ENCODE data around the gene PCDH9. TPM values are rescaled to one million over a fixed set of nuclear protein-coding genes. Genes with fewer than 3 reads are reported as not detected.

The PCDH9 gene
- total RNA-seq, 4 donors from 2014 or later = 0.64 to 1.1 (median 0.82) TPM

DNA sequence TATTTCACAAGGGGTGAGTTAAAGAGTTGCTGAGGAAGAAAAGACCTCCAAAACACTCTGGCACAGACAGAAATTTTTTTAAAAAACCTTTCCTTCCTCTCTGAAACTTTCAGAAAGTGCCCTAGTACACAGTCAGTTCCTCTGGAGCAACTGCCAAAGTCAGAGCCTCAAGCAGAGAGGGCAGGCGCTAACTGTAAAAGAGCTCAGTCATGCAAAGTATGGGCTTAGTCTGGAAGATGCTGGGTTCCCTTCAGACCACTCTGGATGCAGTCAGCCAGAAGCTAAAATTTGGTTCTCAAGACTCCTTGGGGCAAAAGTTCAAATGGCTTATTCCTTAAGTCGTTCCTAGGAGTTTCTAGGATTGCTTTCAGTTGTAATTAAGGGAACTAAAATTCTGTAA, 671.6 kb downstream of the PCDH9 start:
- H3K4me1 ChIP-seq = no peaks in the 10 kb centered on the region
- no peaks in the 10 kb centered on the region for H3K36me3 ChIP-seq
- no peak overlapping the region for H3K27ac ChIP-seq
- WGBS = 75% methylated on average over 2 of the region's 2 CpGs
- H3K9me3 ChIP-seq = no peaks in the 10 kb centered on the region
- no peaks in the 10 kb centered on the region for H3K27me3 ChIP-seq
- no peak for DNase-seq (ENCODE audit: low spot score in 2 of 2)
- H3K4me3 ChIP-seq = no peak overlapping the region
- TF ChIP-seq EP300 (IDR thresholded peaks at IDR 0.05) (no peak), POLR2A (IDR thresholded peaks at IDR 0.05) (no peak), POLR2AphosphoS5 (IDR thresholded peaks at IDR 0.05) (no peak)
- TF ChIP-seq, protein P1, sequence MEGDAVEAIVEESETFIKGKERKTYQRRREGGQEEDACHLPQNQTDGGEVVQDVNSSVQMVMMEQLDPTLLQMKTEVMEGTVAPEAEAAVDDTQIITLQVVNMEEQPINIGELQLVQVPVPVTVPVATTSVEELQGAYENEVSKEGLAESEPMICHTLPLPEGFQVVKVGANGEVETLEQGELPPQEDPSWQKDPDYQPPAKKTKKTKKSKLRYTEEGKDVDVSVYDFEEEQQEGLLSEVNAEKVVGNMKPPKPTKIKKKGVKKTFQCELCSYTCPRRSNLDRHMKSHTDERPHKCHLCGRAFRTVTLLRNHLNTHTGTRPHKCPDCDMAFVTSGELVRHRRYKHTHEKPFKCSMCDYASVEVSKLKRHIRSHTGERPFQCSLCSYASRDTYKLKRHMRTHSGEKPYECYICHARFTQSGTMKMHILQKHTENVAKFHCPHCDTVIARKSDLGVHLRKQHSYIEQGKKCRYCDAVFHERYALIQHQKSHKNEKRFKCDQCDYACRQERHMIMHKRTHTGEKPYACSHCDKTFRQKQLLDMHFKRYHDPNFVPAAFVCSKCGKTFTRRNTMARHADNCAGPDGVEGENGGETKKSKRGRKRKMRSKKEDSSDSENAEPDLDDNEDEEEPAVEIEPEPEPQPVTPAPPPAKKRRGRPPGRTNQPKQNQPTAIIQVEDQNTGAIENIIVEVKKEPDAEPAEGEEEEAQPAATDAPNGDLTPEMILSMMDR (IDR thresholded peaks at IDR 0.05) = no peak

- no peaks in the 10 kb centered on the region for H3K27me3 ChIP-seq
- no peaks in the 10 kb centered on the region for H3K36me3 ChIP-seq
- H3K4me1 ChIP-seq = no peaks in the 10 kb centered on the region
- 66% methylated on average over 3 of the region's 3 CpGs for WGBS
- H3K27ac ChIP-seq = no peak overlapping the region
- H3K4me3 ChIP-seq = no peak overlapping the region
- DNase-seq (ENCODE audit: low spot score in 2 of 2) = no peak
- no peaks in the 10 kb centered on the region for H3K9me3 ChIP-seq
- TF ChIP-seq, protein P1 (IDR thresholded peaks at IDR 0.05) = no peak
- TF ChIP-seq POLR2AphosphoS5 (IDR thresholded peaks at IDR 0.05) = no peak
- no peak for TF ChIP-seq POLR2A (IDR thresholded peaks at IDR 0.05)
- no peak for TF ChIP-seq EP300 (IDR thresholded peaks at IDR 0.05)
Observed at GRCh38 chr13:66557357-66557756, 672.8 kb downstream of the PCDH9 start.

GRCh38 chr13:66556306-66556705, 673.8 kb downstream of the PCDH9 start:
- DNase-seq (ENCODE audit: low spot score in 2 of 2) = no peak
- Histone ChIP-seq H3K36me3 (no peaks in the 10 kb centered on the region), H3K27me3 (no peaks in the 10 kb centered on the region), H3K4me3 (no peak overlapping the region), H3K9me3 (no peaks in the 10 kb centered on the region), H3K27ac (no peak overlapping the region), H3K4me1 (no peaks in the 10 kb centered on the region)
- TF ChIP-seq POLR2AphosphoS5 (IDR thresholded peaks at IDR 0.05) (no peak), POLR2A (IDR thresholded peaks at IDR 0.05) (no peak), EP300 (IDR thresholded peaks at IDR 0.05) (no peak)
- TF ChIP-seq, protein P1 (IDR thresholded peaks at IDR 0.05) = no peak

GRCh38 chr13:66553391-66553790, 676.7 kb downstream of the PCDH9 start:
- Histone ChIP-seq H3K4me1 (no peaks in the 10 kb centered on the region), H3K27ac (no peak overlapping the region), H3K36me3 (no peaks in the 10 kb centered on the region), H3K27me3 (no peaks in the 10 kb centered on the region), H3K9me3 (no peaks in the 10 kb centered on the region), H3K4me3 (no peak overlapping the region)
- WGBS = 87% methylated on average over 2 of the region's 2 CpGs
- TF ChIP-seq, protein P1 (IDR thresholded peaks at IDR 0.05) = no peak
- TF ChIP-seq POLR2AphosphoS5 (IDR thresholded peaks at IDR 0.05) (no peak), EP300 (IDR thresholded peaks at IDR 0.05) (no peak), POLR2A (IDR thresholded peaks at IDR 0.05) (no peak)
- DNase-seq (ENCODE audit: low spot score in 2 of 2) = no peak

GRCh38 chr13:66551128-66551527, 679.0 kb downstream of the PCDH9 start:
- Histone ChIP-seq H3K9me3 (no peaks in the 10 kb centered on the region), H3K27me3 (no peaks in the 10 kb centered on the region), H3K4me1 (no peaks in the 10 kb centered on the region), H3K4me3 (no peak overlapping the region), H3K27ac (no peak overlapping the region), H3K36me3 (no peaks in the 10 kb centered on the region)
- WGBS = 69% methylated on average over 4 of the region's 4 CpGs
- TF ChIP-seq POLR2AphosphoS5 (IDR thresholded peaks at IDR 0.05) (no peak), EP300 (IDR thresholded peaks at IDR 0.05) (no peak), POLR2A (IDR thresholded peaks at IDR 0.05) (no peak)
- TF ChIP-seq, protein P1 (IDR thresholded peaks at IDR 0.05) = no peak
- DNase-seq (ENCODE audit: low spot score in 2 of 2) = no peak

Data from suprapubic skin (tissue), 4 donors.